HCT116 (cell line): ENCODE data around the gene CBY1. TPM values are rescaled to one million over a fixed set of nuclear protein-coding genes. Genes with fewer than 3 reads are reported as not detected.

Experiments used
- ATAC-seq: fragments of 200-7000 bp; cut with Tn5 transposase; 2 replicates; pipeline ENCODE4 v1.9.1; 2020; ENCODE audit warnings: mild to moderate bottlenecking, moderate library complexity
- BruUV-seq: library from RNA; stranded (reverse); fragments of 400-500 nt; replicated peaks from 2 replicates; lab custom pipeline; 2021; lab: Mats Ljungman, UMichigan
- CTCF ChIA-PET: fragments of 300-600 bp; sonication (Branson Sonifier 250); formaldehyde crosslinking; loops from one replicate; lab custom pipeline; 2021; ENCODE audit warnings: antibody characterized with exemption; lab: Charles Lee
- POLR2A ChIA-PET: fragments of 300-600, 350-600 bp; sonication (Branson Sonifier 250); formaldehyde crosslinking; loops from one replicate; lab custom pipeline; 2021; ENCODE audit warnings: antibody characterized with exemption; lab: Charles Lee
- RAD21 ChIA-PET, 2 experiments: fragments of 300-600 bp; sonication (Branson Sonifier 250); formaldehyde crosslinking; loops; one replicate each; lab custom pipeline; 2023; ENCODE audit warnings: low total read pairs in 2 of 2; ENCODE audit not compliant: uncharacterized antibody in 2 of 2, unreplicated experiment in 2 of 2, low non-redundant PET in 1 of 2; lab: Charles Lee
- DNase-seq: peaks from one replicate; pipeline ENCODE4 v3.0.0-alpha.2; 2010; ENCODE audit warnings: low read depth, low spot score
- H2AFZ ChIP-seq: fragments of 200-600 bp; shearing (Covaris generic), sonication (generic); 2 replicates; pipeline ENCODE4 v1.6.1; 2017; ENCODE audit warnings: low read depth, mixed run types, mixed read lengths, antibody characterized with exemption, low read length; ENCODE audit not compliant: poor library complexity, severe bottlenecking
- H3K27ac ChIP-seq: 2 replicates; pipeline ENCODE4 v1.5.1; 2012; ENCODE audit warnings: low read depth, low read length
- H3K27me3 ChIP-seq: fragments of 200-600 bp; sonication (generic); 2 replicates; pipeline ENCODE4 v1.6.1; 2016; ENCODE audit warnings: mixed run types, low read length, mixed read lengths; ENCODE audit not compliant: insufficient read depth
- H3K36me3 ChIP-seq, 2 experiments: fragments of 200-500 bp in 1 of 2; fragments of 200-600 bp in 1 of 2; sonication (Bioruptor generic) in 1 of 2; sonication (generic) in 1 of 2; 2 replicates each; pipeline versions ENCODE4 v1.5.1 to v1.6.1; 2014 to 2016; ENCODE audit warnings: low read length in 2 of 2, inconsistent platforms in 1 of 2, mixed read lengths in 1 of 2, mixed run types in 1 of 2; ENCODE audit not compliant: insufficient read depth in 2 of 2, control insufficient read depth in 1 of 2
- H3K4me1 ChIP-seq, 2 experiments: fragments of 200-600 bp in 1 of 2; sonication (generic) in 1 of 2; 2 replicates each; pipeline versions ENCODE4 v1.5.1 to v1.6.1; 2012 to 2017; ENCODE audit warnings: low read length in 2 of 2, inconsistent platforms in 1 of 2, mild to moderate bottlenecking in 1 of 2, mixed read lengths in 1 of 2, mixed run types in 1 of 2, moderate library complexity in 1 of 2; ENCODE audit not compliant: insufficient read depth in 2 of 2, control insufficient read depth in 1 of 2
- H3K4me2 ChIP-seq: fragments of 200-600 bp; sonication (generic); 2 replicates; pipeline ENCODE4 v1.6.1; 2017; ENCODE audit warnings: mixed run types, low read length, mixed read lengths
- H3K4me3 ChIP-seq, 2 experiments: fragments of 200-600 bp in 1 of 2; sonication (generic) in 1 of 2; replicated peaks in 1 of 2; 2 replicates each; pipeline ENCODE4 v1.5.1; 2011 to 2016; ENCODE audit warnings: low read length in 2 of 2, control low read depth in 1 of 2, low read depth in 1 of 2, mild to moderate bottlenecking in 1 of 2, mixed read lengths in 1 of 2, mixed run types in 1 of 2
- H3K79me2 ChIP-seq: fragments of 200-600 bp; sonication (generic); 2 replicates; pipeline ENCODE4 v1.6.1; 2017; ENCODE audit warnings: mild to moderate bottlenecking, mixed run types, low read length, moderate library complexity, mixed read lengths; ENCODE audit not compliant: insufficient read depth
- H3K9ac ChIP-seq: fragments of 200-600 bp; sonication (generic); 2 replicates; pipeline ENCODE4 v1.6.1; 2016; ENCODE audit warnings: low read length, mixed read lengths
- H3K9me2 ChIP-seq: fragments of 200-600 bp; sonication (generic), shearing (Covaris generic); 2 replicates; pipeline ENCODE4 v1.6.1; 2017; ENCODE audit warnings: mixed run types, mild to moderate bottlenecking, moderate library complexity; ENCODE audit not compliant: insufficient read depth
- H3K9me3 ChIP-seq, 2 experiments: fragments of 200-500 bp in 1 of 2; fragments of 200-600 bp in 1 of 2; sonication (Bioruptor generic) in 1 of 2; sonication (generic) in 1 of 2; 2 replicates each; pipeline ENCODE4 v1.6.1; 2014 to 2017; ENCODE audit warnings: low read length in 2 of 2, mixed read lengths in 2 of 2, inconsistent platforms in 1 of 2, low read depth in 1 of 2, mild to moderate bottlenecking in 1 of 2, mixed run types in 1 of 2, moderate library complexity in 1 of 2; ENCODE audit not compliant: control insufficient read depth in 1 of 2, insufficient read depth in 1 of 2
- H4K20me1 ChIP-seq: fragments of 200-600 bp; sonication (generic), shearing (Covaris generic); 2 replicates; pipeline ENCODE4 v1.6.1; 2017; ENCODE audit warnings: mixed run types, mild to moderate bottlenecking, moderate library complexity; ENCODE audit not compliant: insufficient read depth
- CBX3 ChIP-seq: IDR thresholded peaks from 2 replicates; pipeline ENCODE4 v1.6.1; 2012; ENCODE audit warnings: low read depth
- CEBPB ChIP-seq: IDR thresholded peaks from 2 replicates; pipeline ENCODE4 v1.6.1; 2012; ENCODE audit warnings: low read depth
- ELF1 ChIP-seq: IDR thresholded peaks from 2 replicates; pipeline ENCODE4 v1.6.1; 2012; ENCODE audit warnings: low read depth, borderline replicate concordance
- EZH2 ChIP-seq: fragments of 200-600 bp; sonication (generic); IDR thresholded peaks from 2 replicates; pipeline ENCODE4 v1.6.1; 2017; ENCODE audit warnings: antibody characterized with exemption, mixed run types
- EZH2phosphoT487 ChIP-seq: fragments of 200-600 bp; IDR thresholded peaks from 2 replicates; pipeline ENCODE4 v1.6.1; 2018; ENCODE audit warnings: antibody characterized with exemption, borderline replicate concordance
- POLR2A ChIP-seq: IDR thresholded peaks from 2 replicates; pipeline ENCODE4 v1.7.0; 2011; ENCODE audit warnings: borderline replicate concordance; ENCODE audit not compliant: insufficient read depth, insufficient read length; ENCODE audit errors: extremely low read depth
- SIN3A ChIP-seq: IDR thresholded peaks from 2 replicates; pipeline ENCODE4 v1.6.1; 2012; ENCODE audit warnings: low read depth
- SP1 ChIP-seq: IDR thresholded peaks from 2 replicates; pipeline ENCODE4 v1.6.1; 2012; ENCODE audit warnings: low read depth
- SRF ChIP-seq: IDR thresholded peaks from 2 replicates; pipeline ENCODE4 v1.6.1; 2012; ENCODE audit warnings: low read depth
- TCF7L2 ChIP-seq: IDR thresholded peaks from 2 replicates; pipeline ENCODE4 v1.7.0; 2011; ENCODE audit warnings: borderline replicate concordance, inconsistent platforms; ENCODE audit not compliant: insufficient read depth, insufficient read length; ENCODE audit errors: extremely low read depth
- YY1 ChIP-seq: IDR thresholded peaks from 2 replicates; pipeline ENCODE4 v1.6.1; 2011; ENCODE audit warnings: low read length, low read depth, moderate library complexity, mild to moderate bottlenecking; ENCODE audit not compliant: insufficient replicate concordance; ENCODE audit errors: extremely low read depth
- ZFX ChIP-seq: fragments of 450-650 bp; IDR thresholded peaks from 2 replicates; pipeline ENCODE4 v1.6.1; 2017
- intact Hi-C: fragments of 100-400 bp; cut with micrococcal nuclease; formaldehyde crosslinking; loops from 2 replicates; pipeline ENCODE4 v1.10.0; 2022
- total RNA-seq: library from RNA; stranded (reverse); gene quantifications from one replicate; pipeline ENCODE4 v1.2.1, GENCODE V29; 2021; ENCODE audit not compliant: unreplicated experiment
- TF ChIP-seq, protein P1 (sequence below): IDR thresholded peaks from 2 replicates; pipeline ENCODE4 v1.6.1; 2012
- TF ChIP-seq, protein P2 (sequence below): IDR thresholded peaks from 2 replicates; pipeline ENCODE4 v1.6.1; 2012; ENCODE audit warnings: low read depth
- TF ChIP-seq, protein P3 (sequence below): IDR thresholded peaks from 2 replicates; pipeline ENCODE4 v1.6.1; 2011; ENCODE audit warnings: mild to moderate bottlenecking, low read length, moderate library complexity; ENCODE audit not compliant: insufficient replicate concordance; ENCODE audit errors: extremely low read depth

The CBY1 gene
- total RNA-seq, 1 experiment from 2014 or later: 27.6 TPM

DNA sequence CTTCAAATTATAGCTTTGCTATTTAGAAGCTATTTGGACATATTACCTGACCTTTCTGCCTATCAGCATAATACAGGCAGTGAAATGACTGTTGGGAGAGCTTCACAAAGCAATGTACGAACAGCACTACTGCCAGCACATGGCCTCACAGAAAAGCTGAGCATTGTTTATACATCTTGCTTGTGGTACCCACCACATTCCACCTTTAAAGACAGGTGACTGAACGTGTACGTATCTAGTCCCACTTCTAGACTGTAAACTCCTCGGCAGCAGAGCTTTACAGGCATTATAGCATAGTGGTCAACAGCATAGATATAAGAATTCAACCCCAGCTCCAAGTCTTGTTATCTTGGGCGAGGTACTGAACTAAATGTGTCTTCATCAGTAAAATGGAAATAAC is 42.7 kb downstream of the CBY1 start:
- H3K4me3 ChIP-seq: peak overlapping the region; percentile 74 to 90
- RAD21 ChIA-PET: interaction anchor here in 1 of 2 experiments (0.9 kb wide), 1 partner anchor 17 kb away, joined by 4 read pairs; the partner anchor contains the start of gene TOMM22
- peak overlapping the region; percentile 98 for H3K9ac ChIP-seq
- BruUV-seq: no TSS peak
- no peak overlapping the region for H3K27ac ChIP-seq
- intact Hi-C loops: no loop called here
- CTCF ChIA-PET: no interaction called here
- ATAC-seq (no peak), DNase-seq (no peak)
- peaks cover 33 to 72% of the 10 kb centered on the region in 2 experiments for H3K4me1 ChIP-seq
- peak overlapping the region; percentile 95 for H3K4me2 ChIP-seq
- no peaks in the 10 kb centered on the region for H4K20me1 ChIP-seq
- TF ChIP-seq, protein P1, sequence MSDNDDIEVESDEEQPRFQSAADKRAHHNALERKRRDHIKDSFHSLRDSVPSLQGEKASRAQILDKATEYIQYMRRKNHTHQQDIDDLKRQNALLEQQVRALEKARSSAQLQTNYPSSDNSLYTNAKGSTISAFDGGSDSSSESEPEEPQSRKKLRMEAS: no peak
- TF ChIP-seq SP1 (no peak), CEBPB (no peak), CBX3 (no peak), SRF (no peak), SIN3A (no peak), TCF7L2 (no peak), EZH2phosphoT487 (no peak), EZH2 (no peak), POLR2A (no peak), ZFX (no peak), ELF1 (no peak), YY1 (no peak)
- TF ChIP-seq, protein P2, sequence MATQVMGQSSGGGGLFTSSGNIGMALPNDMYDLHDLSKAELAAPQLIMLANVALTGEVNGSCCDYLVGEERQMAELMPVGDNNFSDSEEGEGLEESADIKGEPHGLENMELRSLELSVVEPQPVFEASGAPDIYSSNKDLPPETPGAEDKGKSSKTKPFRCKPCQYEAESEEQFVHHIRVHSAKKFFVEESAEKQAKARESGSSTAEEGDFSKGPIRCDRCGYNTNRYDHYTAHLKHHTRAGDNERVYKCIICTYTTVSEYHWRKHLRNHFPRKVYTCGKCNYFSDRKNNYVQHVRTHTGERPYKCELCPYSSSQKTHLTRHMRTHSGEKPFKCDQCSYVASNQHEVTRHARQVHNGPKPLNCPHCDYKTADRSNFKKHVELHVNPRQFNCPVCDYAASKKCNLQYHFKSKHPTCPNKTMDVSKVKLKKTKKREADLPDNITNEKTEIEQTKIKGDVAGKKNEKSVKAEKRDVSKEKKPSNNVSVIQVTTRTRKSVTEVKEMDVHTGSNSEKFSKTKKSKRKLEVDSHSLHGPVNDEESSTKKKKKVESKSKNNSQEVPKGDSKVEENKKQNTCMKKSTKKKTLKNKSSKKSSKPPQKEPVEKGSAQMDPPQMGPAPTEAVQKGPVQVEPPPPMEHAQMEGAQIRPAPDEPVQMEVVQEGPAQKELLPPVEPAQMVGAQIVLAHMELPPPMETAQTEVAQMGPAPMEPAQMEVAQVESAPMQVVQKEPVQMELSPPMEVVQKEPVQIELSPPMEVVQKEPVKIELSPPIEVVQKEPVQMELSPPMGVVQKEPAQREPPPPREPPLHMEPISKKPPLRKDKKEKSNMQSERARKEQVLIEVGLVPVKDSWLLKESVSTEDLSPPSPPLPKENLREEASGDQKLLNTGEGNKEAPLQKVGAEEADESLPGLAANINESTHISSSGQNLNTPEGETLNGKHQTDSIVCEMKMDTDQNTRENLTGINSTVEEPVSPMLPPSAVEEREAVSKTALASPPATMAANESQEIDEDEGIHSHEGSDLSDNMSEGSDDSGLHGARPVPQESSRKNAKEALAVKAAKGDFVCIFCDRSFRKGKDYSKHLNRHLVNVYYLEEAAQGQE: no peak
- TF ChIP-seq, protein P3, sequence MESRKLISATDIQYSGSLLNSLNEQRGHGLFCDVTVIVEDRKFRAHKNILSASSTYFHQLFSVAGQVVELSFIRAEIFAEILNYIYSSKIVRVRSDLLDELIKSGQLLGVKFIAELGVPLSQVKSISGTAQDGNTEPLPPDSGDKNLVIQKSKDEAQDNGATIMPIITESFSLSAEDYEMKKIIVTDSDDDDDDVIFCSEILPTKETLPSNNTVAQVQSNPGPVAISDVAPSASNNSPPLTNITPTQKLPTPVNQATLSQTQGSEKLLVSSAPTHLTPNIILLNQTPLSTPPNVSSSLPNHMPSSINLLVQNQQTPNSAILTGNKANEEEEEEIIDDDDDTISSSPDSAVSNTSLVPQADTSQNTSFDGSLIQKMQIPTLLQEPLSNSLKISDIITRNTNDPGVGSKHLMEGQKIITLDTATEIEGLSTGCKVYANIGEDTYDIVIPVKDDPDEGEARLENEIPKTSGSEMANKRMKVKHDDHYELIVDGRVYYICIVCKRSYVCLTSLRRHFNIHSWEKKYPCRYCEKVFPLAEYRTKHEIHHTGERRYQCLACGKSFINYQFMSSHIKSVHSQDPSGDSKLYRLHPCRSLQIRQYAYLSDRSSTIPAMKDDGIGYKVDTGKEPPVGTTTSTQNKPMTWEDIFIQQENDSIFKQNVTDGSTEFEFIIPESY: no peak
- no peaks in the 10 kb centered on the region for H3K9me2 ChIP-seq
- H3K27me3 ChIP-seq: no peaks in the 10 kb centered on the region
- H3K36me3 ChIP-seq: peaks cover 0 to 15% of the 10 kb centered on the region in 2 experiments; a peak in 2 of 4 replicates
- H2AFZ ChIP-seq: no peak overlapping the region
- POLR2A ChIA-PET: interaction anchor here (1.2 to 1.7 kb wide), 2 partner anchors 15 to 17 kb away, joined by 4 to 8 read pairs; partner anchors contain the start of gene TOMM22
- H3K9me3 ChIP-seq: no peaks in the 10 kb centered on the region
- H3K79me2 ChIP-seq: peaks cover 64% of the 10 kb centered on the region
